CD4-positive, alpha-beta T cell treated with Interleukin-2 at 100 ng/mL for 4 hours (primary cell): ENCODE measurements around the gene DYNLT2B.
"Not testable (repeated sequence)": the region's sequence is repeated elsewhere in the genome, so short reads cannot be mapped to it uniquely, and the experiment has no call there.

Experiments
- DNase-seq: peaks from one replicate; pipeline ENCODE4 v3.0.0-alpha.2; 2020; ENCODE audit warnings: low spot score

Gene DYNLT2B

GRCh38 chr3:196317687-196318467, at the start of gene DYNLT2B:
Gene DYNLT2B (minus strand): TSS chr3:196318240. CDS start chr3:196318152, 88 bp downstream.
- peak; percentile 87 for DNase-seq

- DNase-seq: no peak
Measured at GRCh38 chr3:196365736-196366135, 47.7 kb upstream of the DYNLT2B start.

- DNase-seq: no peak
Measured at GRCh38 chr3:196360586-196360985, 42.5 kb upstream of the DYNLT2B start.

GRCh38 chr3:196358540-196358939, 40.5 kb upstream of the DYNLT2B start:
- not testable (repeated sequence) for DNase-seq

- DNase-seq: no peak
Measured at GRCh38 chr3:196357905-196358304, 39.9 kb upstream of the DYNLT2B start.

GRCh38 chr3:196356556-196356955, 38.5 kb upstream of the DYNLT2B start:
- DNase-seq: no peak

- no peak for DNase-seq
Measured at GRCh38 chr3:196355668-196356067, 37.6 kb upstream of the DYNLT2B start.

GRCh38 chr3:196354132-196354531, 36.1 kb upstream of the DYNLT2B start:
- DNase-seq: no peak

GRCh38 chr3:196351541-196351940, 33.5 kb upstream of the DYNLT2B start:
- DNase-seq: no peak

GRCh38 chr3:196350067-196350466, 32.0 kb upstream of the DYNLT2B start:
- DNase-seq: no peak

GRCh38 chr3:196348698-196349097, 30.7 kb upstream of the DYNLT2B start:
- DNase-seq: no peak

- no peak for DNase-seq
Measured at GRCh38 chr3:196344663-196345062, 26.6 kb upstream of the DYNLT2B start.

- not testable (repeated sequence) for DNase-seq
Measured at GRCh38 chr3:196343917-196344316, 25.9 kb upstream of the DYNLT2B start.

- DNase-seq: no peak
Measured at GRCh38 chr3:196341137-196341536, 23.1 kb upstream of the DYNLT2B start.

GRCh38 chr3:196340466-196340865, 22.4 kb upstream of the DYNLT2B start:
- no peak for DNase-seq

- DNase-seq: peak; percentile 9
Measured at GRCh38 chr3:196339493-196340254, 21.6 kb upstream of the DYNLT2B start.

GRCh38 chr3:196339044-196339443, 21.0 kb upstream of the DYNLT2B start:
- no peak for DNase-seq

- DNase-seq: no peak
Measured at GRCh38 chr3:196336319-196337145, 18.5 kb upstream of the DYNLT2B start.

- no peak for DNase-seq
Measured at GRCh38 chr3:196335503-196335948, 17.5 kb upstream of the DYNLT2B start.

- no peak for DNase-seq
Measured at GRCh38 chr3:196334982-196335381, 16.9 kb upstream of the DYNLT2B start.

GRCh38 chr3:196332168-196332567, 14.1 kb upstream of the DYNLT2B start:
- DNase-seq: no peak

GRCh38 chr3:196327405-196327804, 9.4 kb upstream of the DYNLT2B start:
- DNase-seq: no peak
